Gastrocnemius medialis (tissue), 4 donors: ENCODE results near the gene ALKBH1. TPM values are rescaled to one million over a fixed set of nuclear protein-coding genes. Genes with fewer than 3 reads are reported as not detected.

Experiments
- ATAC-seq, 2 donors: fragments of 150-250 bp; one replicate each; pipeline ENCODE4 v1.9.1; 2016
- DNase-seq, 2 donors: peaks; one replicate each; pipeline ENCODE4 v3.0.0-alpha.2; 2019
- H3K27ac ChIP-seq, 4 donors: fragments of 200-600 bp; sonication (generic); 1 replicate in 1 of 4; 2 replicates in 3 of 4; pipeline ENCODE4 v1.5.1; 2016 to 2018; ENCODE audit warnings: mild to moderate bottlenecking in 2 of 4, moderate library complexity in 1 of 4
- H3K27me3 ChIP-seq, 3 donors: fragments of 200-600 bp; sonication (generic) in 2 of 3; 1 replicate in 1 of 3; 2 replicates in 2 of 3; pipeline versions ENCODE4 v1.5.1 to v1.6.0; 2016 to 2019; ENCODE audit warnings: mild to moderate bottlenecking in 1 of 3, moderate library complexity in 1 of 3
- H3K36me3 ChIP-seq, 2 donors: fragments of 200-600 bp; sonication (generic) in 1 of 2; one replicate each; pipeline ENCODE4 v1.5.1; 2017 to 2018
- H3K4me1 ChIP-seq, 2 donors: fragments of 200-600 bp; sonication (generic) in 1 of 2; one replicate each; pipeline ENCODE4 v1.5.1; 2016 to 2017; ENCODE audit warnings: mild to moderate bottlenecking in 2 of 2
- H3K4me3 ChIP-seq, 4 donors: fragments of 200-600 bp; sonication (generic) in 3 of 4; 1 replicate in 1 of 4; 2 replicates in 3 of 4; pipeline ENCODE4 v1.5.1; 2016 to 2019; ENCODE audit warnings: mild to moderate bottlenecking in 2 of 4
- H3K9me3 ChIP-seq, 3 donors: fragments of 200-600 bp; sonication (generic) in 2 of 3; 1 replicate in 1 of 3; 2 replicates in 2 of 3; pipeline ENCODE4 v1.5.1; 2016 to 2019
- POLR2A ChIP-seq, 2 donors: fragments of 450-650 bp; IDR thresholded peaks; one replicate each; pipeline ENCODE4 v1.6.1; 2017; ENCODE audit warnings: antibody characterized with exemption in 2 of 2, mild to moderate bottlenecking in 2 of 2, moderate library complexity in 2 of 2
- in situ Hi-C, 4 donors: fragments of 200-750 bp; cut with MboI; loops; one replicate each; pipeline versions ENCODE4 v1.15.0 to v1.8.0; 2017; ENCODE audit warnings: low sequenced_read_pairs in 4 of 4
- intact Hi-C: fragments of 100-400 bp; cut with DNase I; formaldehyde crosslinking; loops from one replicate; pipeline ENCODE4 v1.15.1; 2023; ENCODE audit warnings: low total_unique reads
- total RNA-seq, 4 donors: library from RNA; depleted of rRNA; stranded (reverse); fragments of >200 nt; gene quantifications; one replicate each; pipeline versions ENCODE4 v1.1.0 to v1.2.3, GENCODE V29; 2016
- TF ChIP-seq, protein P1 (sequence below), 5 experiments: fragments of 450-650 bp in 3 of 5; fragments of 200-600 bp in 2 of 5; sonication (generic) in 2 of 5; IDR thresholded peaks in 4 of 5; conservative IDR thresholded peaks in 1 of 5; 1 replicate in 4 of 5; 2 replicates in 1 of 5; pipeline ENCODE4 v1.5.1; 2016 to 2019; ENCODE audit warnings: antibody characterized with exemption in 5 of 5, mild to moderate bottlenecking in 3 of 5, moderate library complexity in 3 of 5

ALKBH1 gene
- total RNA-seq, 4 donors from 2014 or later, result 12.2 to 16.2 (median 13.6) TPM

DNA sequence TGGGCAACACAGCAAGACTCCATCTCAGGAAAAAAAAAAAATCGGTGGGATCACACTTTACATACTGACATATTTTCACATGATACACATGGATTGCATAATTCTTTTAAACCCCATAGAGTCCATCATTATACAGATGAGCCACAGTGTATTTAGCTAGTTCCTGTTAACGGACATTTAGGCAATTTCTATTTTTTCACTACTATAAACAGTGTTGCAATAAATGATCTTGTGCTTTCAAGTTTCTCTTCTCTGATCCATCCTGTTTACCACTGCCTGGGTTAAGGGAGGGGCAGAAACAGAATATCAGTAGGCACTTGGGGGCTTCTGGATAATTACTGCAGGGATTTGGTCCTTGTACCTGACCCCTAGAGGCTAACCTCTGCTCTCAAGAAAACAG lies 48.0 kb downstream of the ALKBH1 start:
- no peak for DNase-seq
- Histone ChIP-seq H3K4me3 (no peak overlapping the region), H3K27me3 (no peaks in the 10 kb centered on the region), H3K36me3 (no peaks in the 10 kb centered on the region), H3K27ac (no peak overlapping the region), H3K4me1 (no peaks in the 10 kb centered on the region), H3K9me3 (no peaks in the 10 kb centered on the region)
- intact Hi-C loops (no loop called here), in situ Hi-C loops (no loop called here)
- TF ChIP-seq POLR2A (IDR thresholded peaks at IDR 0.05), result no peak
- TF ChIP-seq, protein P1, sequence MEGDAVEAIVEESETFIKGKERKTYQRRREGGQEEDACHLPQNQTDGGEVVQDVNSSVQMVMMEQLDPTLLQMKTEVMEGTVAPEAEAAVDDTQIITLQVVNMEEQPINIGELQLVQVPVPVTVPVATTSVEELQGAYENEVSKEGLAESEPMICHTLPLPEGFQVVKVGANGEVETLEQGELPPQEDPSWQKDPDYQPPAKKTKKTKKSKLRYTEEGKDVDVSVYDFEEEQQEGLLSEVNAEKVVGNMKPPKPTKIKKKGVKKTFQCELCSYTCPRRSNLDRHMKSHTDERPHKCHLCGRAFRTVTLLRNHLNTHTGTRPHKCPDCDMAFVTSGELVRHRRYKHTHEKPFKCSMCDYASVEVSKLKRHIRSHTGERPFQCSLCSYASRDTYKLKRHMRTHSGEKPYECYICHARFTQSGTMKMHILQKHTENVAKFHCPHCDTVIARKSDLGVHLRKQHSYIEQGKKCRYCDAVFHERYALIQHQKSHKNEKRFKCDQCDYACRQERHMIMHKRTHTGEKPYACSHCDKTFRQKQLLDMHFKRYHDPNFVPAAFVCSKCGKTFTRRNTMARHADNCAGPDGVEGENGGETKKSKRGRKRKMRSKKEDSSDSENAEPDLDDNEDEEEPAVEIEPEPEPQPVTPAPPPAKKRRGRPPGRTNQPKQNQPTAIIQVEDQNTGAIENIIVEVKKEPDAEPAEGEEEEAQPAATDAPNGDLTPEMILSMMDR (IDR thresholded peaks at IDR 0.05 in 4 of 5, conservative IDR thresholded peaks at IDR 0.05 in 1 of 5), result no peak
- no peak for ATAC-seq

DNA sequence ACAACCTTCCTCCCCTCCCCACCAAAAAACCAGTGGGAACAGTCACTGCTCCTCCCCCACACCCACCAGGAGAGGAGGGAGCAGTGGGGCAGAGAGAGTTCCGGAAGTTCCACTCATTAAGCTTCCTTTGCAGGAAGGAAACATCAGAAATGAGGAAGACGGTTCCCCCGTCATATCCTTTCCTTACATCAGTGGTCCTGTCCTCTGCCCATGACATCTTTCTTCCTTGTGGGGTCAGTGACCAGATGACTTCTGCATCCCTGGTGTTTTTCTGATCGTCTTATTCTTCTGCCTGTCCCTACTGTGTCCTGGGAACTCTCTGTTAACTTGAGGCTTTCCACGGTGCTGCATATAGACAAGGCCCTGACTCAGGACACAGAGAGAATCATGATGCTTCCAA lies 50.5 kb downstream of the ALKBH1 start:
- in situ Hi-C loops, result no loop called here
- H3K36me3 ChIP-seq, result no peaks in the 10 kb centered on the region
- peak overlapping the region in 3 of 4 donors; percentile 14 to 60 (median 57) for H3K27ac ChIP-seq
- DNase-seq (no peak), ATAC-seq (peak in 1 of 2 donors; percentile 48)
- no peaks in the 10 kb centered on the region for H3K9me3 ChIP-seq
- no peak for TF ChIP-seq POLR2A (IDR thresholded peaks at IDR 0.05)
- TF ChIP-seq, protein P1 (IDR thresholded peaks at IDR 0.05 in 4 of 5, conservative IDR thresholded peaks at IDR 0.05 in 1 of 5), result no peak
- no peak overlapping the region for H3K4me3 ChIP-seq
- H3K27me3 ChIP-seq, result no peaks in the 10 kb centered on the region
- H3K4me1 ChIP-seq, result no peaks in the 10 kb centered on the region
- intact Hi-C loops, result no loop called here

DNA sequence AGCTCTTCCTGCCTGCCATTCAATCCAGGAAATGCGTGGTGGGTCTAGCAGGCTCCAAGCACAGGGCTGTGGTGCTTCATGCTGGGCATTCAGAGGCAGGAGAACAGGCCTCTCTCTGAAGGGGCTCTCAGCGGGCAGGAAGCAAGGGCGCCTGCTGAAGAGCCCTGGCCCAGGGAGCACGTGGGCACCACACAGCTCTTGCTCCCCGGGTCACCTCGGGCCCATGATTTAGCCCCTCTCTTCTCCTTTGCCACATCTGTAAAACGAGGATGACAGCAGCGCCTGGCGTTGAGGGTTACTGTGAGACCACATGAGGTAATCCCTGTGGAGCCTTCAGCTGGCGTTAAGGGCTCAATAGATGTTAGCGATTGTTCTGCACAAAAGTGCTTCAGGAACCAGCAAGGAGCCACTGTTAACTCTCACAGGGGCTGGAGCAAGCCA lies 53.8 kb downstream of the ALKBH1 start:
- Histone ChIP-seq H3K27me3 (no peaks in the 10 kb centered on the region), H3K4me3 (no peak overlapping the region), H3K4me1 (no peaks in the 10 kb centered on the region), H3K36me3 (no peaks in the 10 kb centered on the region), H3K27ac (no peak overlapping the region), H3K9me3 (no peaks in the 10 kb centered on the region)
- in situ Hi-C loops (no loop called here), intact Hi-C loops (loop anchor here (2.0 kb wide), 1 partner anchor 55 kb away; the partner anchor contains the start of genes ALKBH1 and SLIRP)
- ATAC-seq (no peak), DNase-seq (no peak)
- TF ChIP-seq POLR2A (IDR thresholded peaks at IDR 0.05), result no peak
- TF ChIP-seq, protein P1 (IDR thresholded peaks at IDR 0.05 in 4 of 5, conservative IDR thresholded peaks at IDR 0.05 in 1 of 5), result no peak

GRCh38 chr14:77649326-77649725 lies 58.5 kb downstream of the ALKBH1 start:
- no peaks in the 10 kb centered on the region for H3K9me3 ChIP-seq
- in situ Hi-C loops, result no loop called here
- TF ChIP-seq POLR2A (IDR thresholded peaks at IDR 0.05), result no peak
- TF ChIP-seq, protein P1 (IDR thresholded peaks at IDR 0.05 in 4 of 5, conservative IDR thresholded peaks at IDR 0.05 in 1 of 5), result no peak
- intact Hi-C loops, result no loop called here
- DNase-seq (no peak), ATAC-seq (no peak)
- no peaks in the 10 kb centered on the region for H3K27me3 ChIP-seq
- H3K4me3 ChIP-seq, result no peak overlapping the region
- H3K27ac ChIP-seq, result no peak overlapping the region
- no peaks in the 10 kb centered on the region for H3K4me1 ChIP-seq
- H3K36me3 ChIP-seq, result no peaks in the 10 kb centered on the region
